RWPE2 (cell line): ENCODE results near the gene NPHP4.

Experiments
- ATAC-seq: fragments of 200-7000 bp; cut with Tn5 transposase; 3 replicates; pipeline ENCODE4 v1.9.1; 2021; ENCODE audit warnings: low read depth
- DNase-seq: peaks from one replicate; pipeline ENCODE4 v3.0.0-alpha.2; 2020; ENCODE audit warnings: low spot score
- H3K27ac ChIP-seq: fragments of 450-650 bp; 2 replicates; pipeline ENCODE4 v1.5.1; 2017; ENCODE audit warnings: mild to moderate bottlenecking; ENCODE audit not compliant: poor library complexity, severe bottlenecking
- H3K27me3 ChIP-seq: fragments of 250-450 bp; sonication (Bioruptor Pico); 2 replicates; pipeline ENCODE4 v1.5.1; 2021; ENCODE audit warnings: mild to moderate bottlenecking, moderate library complexity; ENCODE audit not compliant: insufficient read depth, poor library complexity, severe bottlenecking
- H3K36me3 ChIP-seq: fragments of 250-450 bp; sonication (Bioruptor Pico); 2 replicates; pipeline ENCODE4 v1.5.1; 2020; ENCODE audit warnings: low read depth, mild to moderate bottlenecking, moderate library complexity
- H3K4me1 ChIP-seq: fragments of 250-450 bp; sonication (Bioruptor Pico); 2 replicates; pipeline ENCODE4 v1.5.1; 2021; ENCODE audit warnings: mild to moderate bottlenecking, moderate library complexity; ENCODE audit not compliant: insufficient read depth, poor library complexity, severe bottlenecking
- H3K4me3 ChIP-seq: fragments of 250-450 bp; sonication (Bioruptor Pico); 2 replicates; pipeline ENCODE4 v1.5.1; 2021; ENCODE audit warnings: mild to moderate bottlenecking, moderate library complexity; ENCODE audit not compliant: severe bottlenecking
- H3K9me3 ChIP-seq: fragments of 250-450 bp; sonication (Bioruptor Pico); 2 replicates; pipeline ENCODE4 v1.5.1; 2021; ENCODE audit warnings: mild to moderate bottlenecking, moderate library complexity; ENCODE audit not compliant: severe bottlenecking
- CTCF ChIP-seq: fragments of 450-650 bp; IDR thresholded peaks from one replicate; pipeline ENCODE4 v1.5.1; 2017; ENCODE audit warnings: mild to moderate bottlenecking, moderate library complexity; ENCODE audit not compliant: poor library complexity, severe bottlenecking

NPHP4 gene

DNA sequence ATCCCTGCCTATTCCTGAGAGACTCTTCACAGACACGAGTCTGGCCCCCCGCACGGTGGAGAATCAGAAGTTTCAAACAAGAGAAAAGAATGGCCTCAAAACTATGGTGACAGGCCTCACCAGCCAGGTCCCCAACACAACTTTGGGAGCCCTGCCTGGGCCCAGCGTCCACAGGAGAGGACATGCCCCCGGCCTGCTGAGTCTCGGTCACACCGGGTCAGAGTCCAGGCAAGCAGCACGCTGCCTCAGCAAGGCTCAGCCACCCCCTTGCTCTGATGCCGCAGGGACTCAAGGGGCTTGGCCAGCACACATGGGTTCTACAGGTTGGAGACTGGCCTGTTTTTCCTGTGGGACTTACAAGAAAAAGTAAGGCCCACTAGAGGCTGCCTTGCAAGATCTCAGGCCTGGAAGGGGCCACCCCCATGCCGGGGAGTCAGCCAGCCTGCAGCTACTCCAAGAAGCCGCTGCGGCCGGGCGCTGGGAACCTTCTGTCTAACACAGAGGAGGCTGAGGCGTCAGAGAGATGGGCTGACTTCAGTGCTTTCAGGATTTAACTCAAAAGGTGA lies 116.8 kb downstream of the NPHP4 start:
- no peaks in the 10 kb centered on the region for H3K36me3 ChIP-seq
- no peak overlapping the region for H3K4me3 ChIP-seq
- no peaks in the 10 kb centered on the region for H3K4me1 ChIP-seq

GRCh38 chr1:5874416-5875110 lies 117.7 kb downstream of the NPHP4 start:
- Histone ChIP-seq H3K27ac (no peak overlapping the region), H3K4me1 (no peaks in the 10 kb centered on the region), H3K27me3 (no peaks in the 10 kb centered on the region), H3K4me3 (no peak overlapping the region), H3K9me3 (no peaks in the 10 kb centered on the region), H3K36me3 (no peaks in the 10 kb centered on the region)
- DNase-seq (no peak), ATAC-seq (no peak)
- TF ChIP-seq CTCF: no peak

More for the DNA sequence above, 116.8 kb downstream of the NPHP4 start:
- TF ChIP-seq CTCF: no peak
- Histone ChIP-seq H3K27ac (no peak overlapping the region), H3K9me3 (no peaks in the 10 kb centered on the region), H3K27me3 (no peaks in the 10 kb centered on the region)
- ATAC-seq (no peak), DNase-seq (no peak)

- TF ChIP-seq CTCF: no peak
- Histone ChIP-seq H3K27ac (no peak overlapping the region), H3K27me3 (no peaks in the 10 kb centered on the region), H3K9me3 (no peaks in the 10 kb centered on the region), H3K4me1 (no peaks in the 10 kb centered on the region), H3K4me3 (no peak overlapping the region), H3K36me3 (no peaks in the 10 kb centered on the region)
- DNase-seq (no peak), ATAC-seq (no peak)
Measured at GRCh38 chr1:5873556-5873955, 118.7 kb downstream of the NPHP4 start.

DNA sequence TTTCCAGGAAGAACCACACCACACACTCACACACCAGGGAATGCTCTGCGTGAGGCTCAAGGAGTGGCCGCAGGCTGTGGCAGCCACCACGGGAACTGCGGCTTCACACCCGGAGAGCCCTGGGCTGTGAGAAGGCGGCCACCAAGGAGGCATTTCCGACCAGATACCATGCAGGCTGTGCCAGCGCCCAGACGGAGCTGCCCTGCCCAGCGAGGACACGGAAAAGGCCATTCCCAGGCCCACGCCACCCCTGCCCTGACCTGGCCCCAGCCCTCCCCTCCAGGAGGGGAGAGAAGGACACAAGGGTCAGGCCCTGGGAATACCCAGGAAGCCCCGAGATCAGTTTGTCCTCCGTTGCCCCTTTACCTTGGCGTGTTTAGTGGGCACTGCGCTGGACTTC lies 119.3 kb downstream of the NPHP4 start:
- no peak for TF ChIP-seq CTCF
- H3K4me1 ChIP-seq: no peaks in the 10 kb centered on the region
- ATAC-seq (no peak), DNase-seq (no peak)
- H3K36me3 ChIP-seq: no peaks in the 10 kb centered on the region
- no peaks in the 10 kb centered on the region for H3K27me3 ChIP-seq
- H3K4me3 ChIP-seq: no peak overlapping the region
- H3K27ac ChIP-seq: no peak overlapping the region
- no peaks in the 10 kb centered on the region for H3K9me3 ChIP-seq

GRCh38 chr1:5868931-5869500 lies 123.2 kb downstream of the NPHP4 start:
- ATAC-seq (no peak), DNase-seq (no peak)
- Histone ChIP-seq H3K36me3 (no peaks in the 10 kb centered on the region), H3K4me1 (no peaks in the 10 kb centered on the region), H3K27ac (no peak overlapping the region), H3K27me3 (no peaks in the 10 kb centered on the region), H3K9me3 (no peaks in the 10 kb centered on the region), H3K4me3 (no peak overlapping the region)
- TF ChIP-seq CTCF: no peak
